OCI-LY3 (cell line): ENCODE data around the gene NOS2.

ENCODE experiments used
- H2AFZ ChIP-seq: fragments of 200-600, 300-600 bp; shearing (Covaris generic); 2 replicates; pipeline ENCODE4 v1.6.0; 2014; ENCODE audit warnings: antibody characterized with exemption, low read depth, low read length
- H3K27ac ChIP-seq: fragments of 200-600, 300-600 bp; sonication (generic); 2 replicates; pipeline ENCODE4 v1.5.1; 2014; ENCODE audit warnings: mild to moderate bottlenecking, low read length, moderate library complexity, mixed read lengths
- H3K27me3 ChIP-seq: fragments of 200-600, 300-600 bp; sonication (generic); 2 replicates; pipeline ENCODE4 v1.6.1; 2014; ENCODE audit warnings: low read depth, low read length, mixed read lengths
- H3K36me3 ChIP-seq: fragments of 200-600, 300-600 bp; sonication (generic); replicated peaks from 2 replicates; pipeline ENCODE3; 2014; ENCODE audit warnings: low read depth, low read length, mixed read lengths
- H3K4me1 ChIP-seq: fragments of 300-600, 200-600 bp; sonication (generic); 2 replicates; pipeline ENCODE4 v1.6.1; 2014; ENCODE audit warnings: low read length, mixed read lengths
- H3K4me2 ChIP-seq: fragments of 200-600, 300-600 bp; sonication (generic); 2 replicates; pipeline ENCODE4 v1.6.1; 2014; ENCODE audit warnings: low read length, mixed read lengths
- H3K4me3 ChIP-seq: fragments of 300-600, 200-600 bp; sonication (generic); 2 replicates; pipeline ENCODE4 v1.5.1; 2014; ENCODE audit warnings: antibody characterized with exemption, mild to moderate bottlenecking, low read length, moderate library complexity
- H3K79me2 ChIP-seq: fragments of 300-600, 200-600 bp; shearing (Covaris generic); 2 replicates; pipeline ENCODE4 v1.6.1; 2014; ENCODE audit warnings: mild to moderate bottlenecking, low read length, mixed read lengths
- H3K9ac ChIP-seq: fragments of 300-600, 200-600 bp; shearing (Covaris generic); 2 replicates; pipeline ENCODE4 v1.6.0; 2014; ENCODE audit warnings: mild to moderate bottlenecking, low read length, moderate library complexity
- H3K9me3 ChIP-seq: fragments of 200-600, 300-600 bp; shearing (Covaris generic); 2 replicates; pipeline ENCODE4 v1.6.1; 2014; ENCODE audit warnings: low read length, mixed read lengths; ENCODE audit not compliant: insufficient read depth
- H4K20me1 ChIP-seq: fragments of 200-600, 300-600 bp; sonication (generic); 2 replicates; pipeline ENCODE4 v1.6.1; 2016; ENCODE audit warnings: low read length, mixed read lengths; ENCODE audit not compliant: insufficient read depth
- EZH2phosphoT487 ChIP-seq: fragments of 200-600 bp; shearing (Covaris generic); IDR thresholded peaks from 2 replicates; pipeline ENCODE4 v1.6.1; 2018; ENCODE audit warnings: antibody characterized with exemption, mixed run types, low read depth
- TF ChIP-seq, protein P1 (sequence below): fragments of 200-600, 300-600 bp; sonication (generic); IDR thresholded peaks from 2 replicates; pipeline ENCODE4 v1.5.1; 2014; ENCODE audit warnings: antibody characterized with exemption, low read length, low read depth

Gene NOS2

DNA sequence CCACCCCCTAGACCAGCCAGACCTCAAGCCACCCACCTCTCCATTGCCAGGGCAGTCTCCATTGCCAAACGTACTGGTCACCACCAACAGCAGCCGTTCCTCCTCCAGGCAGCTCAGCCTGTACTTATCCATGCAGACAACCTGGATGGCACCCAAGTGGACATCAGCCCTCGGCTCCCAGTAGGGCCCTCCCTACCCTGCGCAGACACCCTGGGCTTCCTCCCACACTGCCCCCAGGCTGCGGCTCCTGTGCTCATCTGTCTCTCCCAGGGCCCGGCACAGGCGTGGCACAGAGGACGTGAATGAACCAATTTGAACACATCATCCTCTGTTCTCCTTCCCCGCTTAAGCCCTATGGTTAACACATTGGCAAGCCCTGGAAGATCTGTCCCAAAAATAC, 29.5 kb downstream of the NOS2 start:
- no peak overlapping the region for H3K27ac ChIP-seq
- H2AFZ ChIP-seq: no peak overlapping the region
- no peaks in the 10 kb centered on the region for H3K4me1 ChIP-seq
- H3K9ac ChIP-seq: no peak overlapping the region
- H3K4me2 ChIP-seq: no peak overlapping the region
- H3K36me3 ChIP-seq: no peaks in the 10 kb centered on the region
- H3K9me3 ChIP-seq: no peaks in the 10 kb centered on the region
- TF ChIP-seq, protein P1, sequence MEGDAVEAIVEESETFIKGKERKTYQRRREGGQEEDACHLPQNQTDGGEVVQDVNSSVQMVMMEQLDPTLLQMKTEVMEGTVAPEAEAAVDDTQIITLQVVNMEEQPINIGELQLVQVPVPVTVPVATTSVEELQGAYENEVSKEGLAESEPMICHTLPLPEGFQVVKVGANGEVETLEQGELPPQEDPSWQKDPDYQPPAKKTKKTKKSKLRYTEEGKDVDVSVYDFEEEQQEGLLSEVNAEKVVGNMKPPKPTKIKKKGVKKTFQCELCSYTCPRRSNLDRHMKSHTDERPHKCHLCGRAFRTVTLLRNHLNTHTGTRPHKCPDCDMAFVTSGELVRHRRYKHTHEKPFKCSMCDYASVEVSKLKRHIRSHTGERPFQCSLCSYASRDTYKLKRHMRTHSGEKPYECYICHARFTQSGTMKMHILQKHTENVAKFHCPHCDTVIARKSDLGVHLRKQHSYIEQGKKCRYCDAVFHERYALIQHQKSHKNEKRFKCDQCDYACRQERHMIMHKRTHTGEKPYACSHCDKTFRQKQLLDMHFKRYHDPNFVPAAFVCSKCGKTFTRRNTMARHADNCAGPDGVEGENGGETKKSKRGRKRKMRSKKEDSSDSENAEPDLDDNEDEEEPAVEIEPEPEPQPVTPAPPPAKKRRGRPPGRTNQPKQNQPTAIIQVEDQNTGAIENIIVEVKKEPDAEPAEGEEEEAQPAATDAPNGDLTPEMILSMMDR: no peak
- H4K20me1 ChIP-seq: no peaks in the 10 kb centered on the region
- no peaks in the 10 kb centered on the region for H3K27me3 ChIP-seq
- no peaks in the 10 kb centered on the region for H3K79me2 ChIP-seq
- no peak overlapping the region for H3K4me3 ChIP-seq

DNA sequence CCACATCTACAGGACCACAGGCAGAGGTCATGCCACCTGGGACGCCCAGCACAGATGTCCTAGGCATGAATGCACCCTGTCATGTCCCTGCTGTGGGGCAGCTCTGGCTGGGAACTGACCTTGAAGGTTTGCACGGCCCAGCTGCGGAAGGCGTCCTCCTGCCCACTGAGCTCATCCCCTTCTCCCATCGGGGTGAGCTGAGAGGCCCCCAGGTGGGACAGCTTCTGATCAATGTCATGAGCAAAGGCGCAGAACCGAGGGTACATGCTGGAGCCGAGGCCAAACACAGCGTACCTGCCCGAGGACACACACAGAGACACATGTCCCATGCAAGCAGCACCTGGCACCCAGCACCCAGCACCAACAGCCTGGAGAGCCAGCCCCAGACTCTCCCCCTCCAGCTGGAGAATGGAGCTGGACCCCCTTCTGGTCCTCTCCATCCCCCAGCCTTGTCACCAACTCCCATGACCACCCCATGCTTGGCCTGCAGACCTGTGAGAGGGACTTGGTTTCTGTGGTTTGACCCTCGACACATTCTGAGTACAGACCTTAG, 31.4 kb downstream of the NOS2 start:
- no peak overlapping the region for H3K4me3 ChIP-seq
- H2AFZ ChIP-seq: no peak overlapping the region
- no peaks in the 10 kb centered on the region for H3K4me1 ChIP-seq
- no peaks in the 10 kb centered on the region for H3K9me3 ChIP-seq
- no peaks in the 10 kb centered on the region for H3K79me2 ChIP-seq
- no peak overlapping the region for H3K9ac ChIP-seq
- no peak overlapping the region for H3K27ac ChIP-seq
- H4K20me1 ChIP-seq: no peaks in the 10 kb centered on the region
- no peaks in the 10 kb centered on the region for H3K27me3 ChIP-seq
- H3K36me3 ChIP-seq: no peaks in the 10 kb centered on the region
- no peak overlapping the region for H3K4me2 ChIP-seq
- no peak for TF ChIP-seq EZH2phosphoT487
- TF ChIP-seq, protein P1: no peak

DNA sequence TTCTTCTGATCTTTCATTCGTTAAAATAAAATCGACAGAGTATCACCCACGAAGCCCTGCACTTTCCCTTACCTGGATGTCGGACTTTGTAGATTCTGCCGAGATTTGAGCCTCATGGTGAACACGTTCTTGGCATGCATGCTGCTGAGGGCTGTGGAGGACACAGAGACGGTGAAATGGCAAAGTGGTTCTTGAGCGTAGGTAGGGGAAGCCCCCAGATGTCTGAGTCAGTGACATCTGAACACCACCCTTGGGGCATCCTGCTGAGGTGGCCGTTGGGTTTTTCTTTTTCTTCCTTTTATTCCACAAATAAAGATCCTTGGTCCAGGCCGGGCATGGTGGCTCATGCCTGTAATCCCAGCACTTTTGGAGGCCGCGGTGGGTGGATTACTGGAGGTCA, 33.9 kb downstream of the NOS2 start:
- Histone ChIP-seq H2AFZ (no peak overlapping the region), H3K79me2 (no peaks in the 10 kb centered on the region), H3K4me3 (no peak overlapping the region), H4K20me1 (no peaks in the 10 kb centered on the region), H3K9ac (no peak overlapping the region), H3K9me3 (no peaks in the 10 kb centered on the region), H3K4me2 (no peak overlapping the region), H3K27me3 (no peaks in the 10 kb centered on the region), H3K27ac (no peak overlapping the region), H3K4me1 (no peaks in the 10 kb centered on the region), H3K36me3 (no peaks in the 10 kb centered on the region)
- TF ChIP-seq EZH2phosphoT487: no peak
- TF ChIP-seq, protein P1: no peak

DNA sequence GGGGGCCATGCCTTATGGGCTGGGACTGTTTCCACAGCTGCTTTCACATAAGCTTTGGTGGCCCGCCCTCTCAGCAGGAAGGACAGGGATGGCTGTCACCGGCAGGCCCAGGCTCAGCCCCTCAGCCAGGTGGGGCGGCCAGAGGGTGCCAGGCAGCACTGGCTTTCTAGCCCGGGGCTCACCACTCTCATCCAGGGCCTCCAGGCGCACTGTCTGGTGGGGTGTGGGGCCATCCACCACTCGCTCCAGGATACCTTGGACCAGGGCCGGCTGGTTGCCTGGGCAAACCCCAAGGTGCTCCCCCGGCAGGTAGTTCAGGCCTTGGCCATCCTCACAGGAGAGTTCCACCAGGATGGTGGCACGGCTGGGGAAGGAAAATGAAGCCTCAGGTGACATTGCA, 35.0 kb downstream of the NOS2 start:
- no peaks in the 10 kb centered on the region for H3K4me1 ChIP-seq
- no peaks in the 10 kb centered on the region for H4K20me1 ChIP-seq
- H3K27ac ChIP-seq: no peak overlapping the region
- H3K9ac ChIP-seq: no peak overlapping the region
- H3K4me3 ChIP-seq: no peak overlapping the region
- H3K27me3 ChIP-seq: no peaks in the 10 kb centered on the region
- no peak for TF ChIP-seq EZH2phosphoT487
- TF ChIP-seq, protein P1: no peak
- no peaks in the 10 kb centered on the region for H3K79me2 ChIP-seq
- H2AFZ ChIP-seq: no peak overlapping the region
- no peaks in the 10 kb centered on the region for H3K9me3 ChIP-seq
- H3K4me2 ChIP-seq: no peak overlapping the region
- no peaks in the 10 kb centered on the region for H3K36me3 ChIP-seq
